A549 (cell line): ENCODE data around the gene CHPF. TPM values are rescaled to one million over a fixed set of nuclear protein-coding genes. Genes with fewer than 3 reads are reported as not detected.

ENCODE experiments used
- ATAC-seq, 2 experiments: fragments of 200-7000 bp in 1 of 2; fragments of >200 bp in 1 of 2; cut with Nextera tagmentation in 1 of 2; cut with Tn5 transposase in 1 of 2; 3 replicates each; pipeline versions ENCODE4 v1.8.0 to v1.9.1; 2018 to 2020; ENCODE audit warnings: mild to moderate bottlenecking in 1 of 2, moderate library complexity in 1 of 2
- CTCF ChIA-PET: fragments of 300-600 bp; sonication (Branson Sonifier 250); formaldehyde crosslinking; extraction: SDS; loops from one replicate; lab custom pipeline; 2021; ENCODE audit warnings: antibody characterized with exemption, inconsistent platforms; lab: Yijun Ruan, JAX
- POLR2A ChIA-PET: fragments of 350-600 bp; formaldehyde crosslinking; extraction: SDS; loops from one replicate; lab custom pipeline; 2021; ENCODE audit warnings: antibody characterized with exemption, inconsistent platforms; lab: Yijun Ruan, JAX
- DNase-seq, 2 experiments: peaks; one replicate each; pipeline versions ENCODE4 v3.0.0 to v3.0.0-alpha.2; 2011 to 2016; ENCODE audit warnings: low read depth in 1 of 2, low spot score in 1 of 2
- FAIRE-seq: peaks from 2 replicates; lab custom pipeline; 2011; peaks lifted over from hg19 to GRCh38; lab: Jason Lieb, UNC
- H3K27ac ChIP-seq, 2 experiments: fragments of >200 bp; sonication (Bioruptor Twin); formaldehyde crosslinking; 3 replicates each; pipeline ENCODE4 v1.5.1; 2016 to 2017
- H3K4me1 ChIP-seq: fragments of >200 bp; sonication (Bioruptor Twin); formaldehyde crosslinking; 3 replicates; pipeline ENCODE4 v1.6.1; 2016
- H3K4me2 ChIP-seq: fragments of >200 bp; sonication (Bioruptor Twin); formaldehyde crosslinking; 3 replicates; pipeline ENCODE4 v1.6.1; 2016
- H3K4me3 ChIP-seq: fragments of >200 bp; sonication (Bioruptor Twin); formaldehyde crosslinking; 3 replicates; pipeline ENCODE4 v1.5.1; 2016
- H3K9me3 ChIP-seq: fragments of >200 bp; sonication (Bioruptor Twin); formaldehyde crosslinking; 3 replicates; pipeline ENCODE4 v1.6.1; 2016
- BCL3 ChIP-seq: fragments of >200 bp; sonication (Bioruptor Twin); formaldehyde crosslinking; IDR thresholded peaks from 3 replicates; pipeline ENCODE4 v1.6.1; 2016
- CBX2 ChIP-seq: fragments of 200-600 bp; sonication (generic); IDR thresholded peaks from 2 replicates; pipeline ENCODE4 v1.6.1; 2016; ENCODE audit warnings: low read depth, mild to moderate bottlenecking, borderline replicate concordance
- CHD2 ChIP-seq: fragments of 150-350 bp; IDR thresholded peaks from 2 replicates; pipeline ENCODE4 v1.6.1; 2014; ENCODE audit warnings: low read length; ENCODE audit not compliant: partially characterized antibody
- CTCF ChIP-seq: fragments of >200 bp; sonication (Bioruptor Twin); formaldehyde crosslinking; IDR thresholded peaks from 3 replicates; pipeline ENCODE4 v1.5.1; 2016
- EP300 ChIP-seq, 2 experiments: fragments of >200 bp; sonication (Bioruptor Twin); formaldehyde crosslinking; IDR thresholded peaks; 2 replicates in 1 of 2; 3 replicates in 1 of 2; pipeline ENCODE4 v1.6.1; 2016 to 2017
- FOSB ChIP-seq: fragments of 250-450 bp; sonication (Bioruptor Pico); IDR thresholded peaks from 2 replicates; pipeline ENCODE4 v1.5.0; 2020; ENCODE audit warnings: mild to moderate bottlenecking, moderate library complexity
- FOXS1 ChIP-seq: fragments of 250-450 bp; sonication (Bioruptor Pico); IDR thresholded peaks from 2 replicates; pipeline ENCODE4 v1.5.0; 2020; ENCODE audit warnings: mild to moderate bottlenecking, moderate library complexity
- GATA3 ChIP-seq: IDR thresholded peaks from 2 replicates; pipeline ENCODE4 v1.6.1; 2012; ENCODE audit warnings: borderline replicate concordance
- HOXA7 ChIP-seq: fragments of 250-450 bp; sonication (Bioruptor Pico); IDR thresholded peaks from 2 replicates; pipeline ENCODE4 v1.5.0; 2020; ENCODE audit warnings: mild to moderate bottlenecking, moderate library complexity
- HOXB13 ChIP-seq: fragments of 250-450 bp; sonication (Bioruptor Pico); IDR thresholded peaks from 2 replicates; pipeline ENCODE4 v1.5.0; 2020; ENCODE audit warnings: low read depth, mild to moderate bottlenecking, moderate library complexity
- JUN ChIP-seq, 2 experiments: fragments of >200 bp; sonication (Bioruptor Twin); formaldehyde crosslinking; IDR thresholded peaks; 2 replicates in 1 of 2; 3 replicates in 1 of 2; pipeline ENCODE4 v1.6.1; 2016 to 2017
- KDM1A ChIP-seq: fragments of 200-600 bp; sonication (generic); IDR thresholded peaks from 2 replicates; pipeline ENCODE4 v1.6.1; 2016; ENCODE audit warnings: low read depth, mild to moderate bottlenecking
- MAFK ChIP-seq: fragments of 450-650 bp; IDR thresholded peaks from 2 replicates; pipeline ENCODE4 v1.6.1; 2014; ENCODE audit not compliant: partially characterized antibody
- MAZ ChIP-seq: fragments of 150-350 bp; IDR thresholded peaks from 2 replicates; pipeline ENCODE4 v1.6.1; 2014; ENCODE audit warnings: antibody characterized with exemption, low read depth, low read length, borderline replicate concordance
- MYC ChIP-seq: IDR thresholded peaks from 2 replicates; pipeline ENCODE4 v1.6.1; 2012; ENCODE audit warnings: mild to moderate bottlenecking, inconsistent platforms, low read length, improper control_type of control experiment, borderline replicate concordance
- NR3C1 ChIP-seq: fragments of >200 bp; sonication (Bioruptor Twin); formaldehyde crosslinking; IDR thresholded peaks from 3 replicates; pipeline ENCODE4 v1.6.1; 2017
- RAD21 ChIP-seq, 2 experiments: fragments of >200 bp in 1 of 2; sonication (Bioruptor Twin) in 1 of 2; formaldehyde crosslinking in 1 of 2; IDR thresholded peaks in 1 of 2; conservative IDR thresholded peaks in 1 of 2; 2 replicates in 1 of 2; 3 replicates in 1 of 2; pipeline ENCODE4 v1.6.1; 2012 to 2018; ENCODE audit warnings: inconsistent platforms in 1 of 2
- RARB ChIP-seq: fragments of 250-450 bp; sonication (Bioruptor Pico); IDR thresholded peaks from 2 replicates; pipeline ENCODE4 v1.8.0; 2021; ENCODE audit warnings: mild to moderate bottlenecking, moderate library complexity
- RNF2 ChIP-seq: fragments of 200-600 bp; sonication (generic); IDR thresholded peaks from 2 replicates; pipeline ENCODE4 v1.6.1; 2016; ENCODE audit warnings: low read depth, mild to moderate bottlenecking, antibody characterized with exemption, moderate library complexity, borderline replicate concordance
- SREBF2 ChIP-seq: fragments of 450-650 bp; IDR thresholded peaks from 2 replicates; pipeline ENCODE4 v1.6.1; 2014; ENCODE audit warnings: mild to moderate bottlenecking, moderate library complexity
- TFCP2L1 ChIP-seq: fragments of 250-450 bp; sonication (Bioruptor Pico); IDR thresholded peaks from 2 replicates; pipeline ENCODE4 v1.5.0; 2021; ENCODE audit warnings: mild to moderate bottlenecking
- ZFP36 ChIP-seq: fragments of 450-650 bp; IDR thresholded peaks from 2 replicates; pipeline ENCODE4 v1.6.1; 2014; ENCODE audit warnings: borderline replicate concordance; ENCODE audit not compliant: partially characterized antibody
- WGBS: methylation state at CpG from one replicate; pipeline ENCODE4 v1.1.6; 2017; ENCODE audit errors: missing lambda C conversion rate; 5-methylcytosine and 5-hydroxymethylcytosine counted together
- polyA plus RNA-seq, 4 experiments: library from polyadenylated mRNA; depleted of rRNA in 3 of 4; stranded (reverse); fragments of >200 nt; fragmentation: RNase III in 1 of 4; extraction: RNeasy Plus Mini Kit Qiagen cat#74134 plus additional on column Dnase treatment in 1 of 4; gene quantifications; 2 replicates in 3 of 4; 3 replicates in 1 of 4; pipeline ENCODE4 v1.2.3, GENCODE V29; 2011 to 2017
- TF ChIP-seq, protein P1 (sequence below): IDR thresholded peaks from 2 replicates; pipeline ENCODE4 v1.6.1; 2012
- TF ChIP-seq, protein P2 (sequence below): fragments of 200-600 bp; sonication (generic); IDR thresholded peaks from 2 replicates; pipeline ENCODE4 v1.6.1; 2016; ENCODE audit warnings: antibody characterized with exemption, mild to moderate bottlenecking, moderate library complexity

The CHPF gene
- polyA plus RNA-seq, 2 of the 4 experiments (the other 2 are of a cell fraction) = 9.0 to 14.8 TPM

DNA sequence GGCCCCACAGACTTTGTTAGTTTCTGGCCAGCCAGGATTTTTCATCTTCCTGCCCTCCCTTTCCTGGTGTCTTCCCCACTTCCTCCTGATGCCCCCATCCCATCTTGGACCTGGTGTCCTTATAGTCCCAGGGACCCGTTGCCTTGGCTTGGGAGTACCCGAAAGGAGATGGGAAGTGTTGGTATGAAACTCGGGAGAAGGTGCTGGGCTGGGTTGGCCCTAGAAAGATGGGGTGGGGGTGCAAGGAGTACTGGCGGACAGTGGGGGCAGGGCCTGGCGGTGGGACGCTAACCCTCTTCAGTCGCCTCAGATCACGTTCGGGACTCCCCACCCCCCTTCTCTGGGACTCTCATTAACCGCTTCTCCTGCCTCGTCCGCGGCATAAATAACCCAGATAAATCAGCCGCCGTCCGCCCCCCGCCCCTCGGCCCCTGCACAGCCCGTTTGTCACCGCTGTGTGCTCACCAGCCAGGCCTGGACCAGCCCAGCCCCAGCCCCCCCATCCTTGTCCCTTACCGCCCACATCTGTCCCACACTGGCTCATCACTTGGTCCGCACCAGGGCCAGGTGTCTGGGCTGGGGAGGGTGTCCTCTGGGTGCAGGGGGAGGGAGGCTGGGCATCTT lies 33.0 kb downstream of the CHPF start:
- TF ChIP-seq CHD2 (no peak), GATA3 (no peak), MYC (no peak), JUN (IDR thresholded peaks at IDR 0.05) (no peak), EP300 (IDR thresholded peaks at IDR 0.05) (no peak), MAFK (no peak), HOXB13 (CRISPR knock-in tag) (no peak), ZFP36 (no peak), FOXS1 (no peak), RARB (no peak), RNF2 (no peak), HOXA7 (CRISPR knock-in tag) (no peak), CTCF (no peak)
- TF ChIP-seq, protein P1, sequence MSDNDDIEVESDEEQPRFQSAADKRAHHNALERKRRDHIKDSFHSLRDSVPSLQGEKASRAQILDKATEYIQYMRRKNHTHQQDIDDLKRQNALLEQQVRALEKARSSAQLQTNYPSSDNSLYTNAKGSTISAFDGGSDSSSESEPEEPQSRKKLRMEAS = no peak
- TF ChIP-seq, protein P2, sequence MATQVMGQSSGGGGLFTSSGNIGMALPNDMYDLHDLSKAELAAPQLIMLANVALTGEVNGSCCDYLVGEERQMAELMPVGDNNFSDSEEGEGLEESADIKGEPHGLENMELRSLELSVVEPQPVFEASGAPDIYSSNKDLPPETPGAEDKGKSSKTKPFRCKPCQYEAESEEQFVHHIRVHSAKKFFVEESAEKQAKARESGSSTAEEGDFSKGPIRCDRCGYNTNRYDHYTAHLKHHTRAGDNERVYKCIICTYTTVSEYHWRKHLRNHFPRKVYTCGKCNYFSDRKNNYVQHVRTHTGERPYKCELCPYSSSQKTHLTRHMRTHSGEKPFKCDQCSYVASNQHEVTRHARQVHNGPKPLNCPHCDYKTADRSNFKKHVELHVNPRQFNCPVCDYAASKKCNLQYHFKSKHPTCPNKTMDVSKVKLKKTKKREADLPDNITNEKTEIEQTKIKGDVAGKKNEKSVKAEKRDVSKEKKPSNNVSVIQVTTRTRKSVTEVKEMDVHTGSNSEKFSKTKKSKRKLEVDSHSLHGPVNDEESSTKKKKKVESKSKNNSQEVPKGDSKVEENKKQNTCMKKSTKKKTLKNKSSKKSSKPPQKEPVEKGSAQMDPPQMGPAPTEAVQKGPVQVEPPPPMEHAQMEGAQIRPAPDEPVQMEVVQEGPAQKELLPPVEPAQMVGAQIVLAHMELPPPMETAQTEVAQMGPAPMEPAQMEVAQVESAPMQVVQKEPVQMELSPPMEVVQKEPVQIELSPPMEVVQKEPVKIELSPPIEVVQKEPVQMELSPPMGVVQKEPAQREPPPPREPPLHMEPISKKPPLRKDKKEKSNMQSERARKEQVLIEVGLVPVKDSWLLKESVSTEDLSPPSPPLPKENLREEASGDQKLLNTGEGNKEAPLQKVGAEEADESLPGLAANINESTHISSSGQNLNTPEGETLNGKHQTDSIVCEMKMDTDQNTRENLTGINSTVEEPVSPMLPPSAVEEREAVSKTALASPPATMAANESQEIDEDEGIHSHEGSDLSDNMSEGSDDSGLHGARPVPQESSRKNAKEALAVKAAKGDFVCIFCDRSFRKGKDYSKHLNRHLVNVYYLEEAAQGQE = no peak
- no peak for FAIRE-seq

GRCh38 chr2:219509780-219510511 lies 33.7 kb downstream of the CHPF start:
- WGBS = 7% methylated on average over 21 of the region's 26 CpGs
- TF ChIP-seq CTCF = peak; percentile 65
- peak; percentile 33 to 42; a peak in 4 of 5 replicates for TF ChIP-seq RAD21 (conservative IDR thresholded peaks at IDR 0.05 in 1 of 2, IDR thresholded peaks at IDR 0.05 in 1 of 2)
- no peak for TF ChIP-seq MAFK
- TF ChIP-seq TFCP2L1 (CRISPR knock-in tag) = no peak
- TF ChIP-seq MAZ = no peak
- TF ChIP-seq EP300 (IDR thresholded peaks at IDR 0.05) = no peak
- no peak for TF ChIP-seq FOSB
- no peak for TF ChIP-seq BCL3
- TF ChIP-seq, protein P1 = 0 out of 2 replicates have a peak, but pooled peaks have one; percentile 17
- no peak for TF ChIP-seq NR3C1
- TF ChIP-seq KDM1A = no peak
- TF ChIP-seq FOXS1 = no peak
- TF ChIP-seq CBX2 = no peak
- no peak for TF ChIP-seq SREBF2

More for the DNA sequence above, 33.0 kb downstream of the CHPF start:
- Histone ChIP-seq H3K4me3 (no peak overlapping the region; the same call in 2 of the 3 replicates), H3K4me1 (peaks cover 12% of the 10 kb centered on the region), H3K4me2 (peak overlapping the region; percentile 82), H3K9me3 (no peaks in the 10 kb centered on the region), H3K27ac (peak overlapping the region in 1 of 2 experiments; percentile 80; a peak in 3 of 6 replicates)
- 69% methylated on average over 21 of the region's 22 CpGs for WGBS
- ATAC-seq (no peak), DNase-seq (no peak)
- POLR2A ChIA-PET = interaction anchor here (0.8 to 2.5 kb wide), 6 partner anchors 10 to 123 kb away, joined by 3 to 24 read pairs (median 4); partner anchors contain the start of genes DNPEP and GMPPA
- CTCF ChIA-PET = interaction anchor here (0.6 to 89.4 kb wide), 15 partner anchors 4 to 697 kb away, joined by 3 to 3291 read pairs (median 5); partner anchors contain the start of genes ASIC4, CHPF, DNPEP and GMPPA

More at GRCh38 chr2:219509780-219510511, 33.7 kb downstream of the CHPF start:
- CTCF ChIA-PET = interaction anchor here (0.6 to 89.4 kb wide), 19 partner anchors 4 to 698 kb away, joined by 3 to 3291 read pairs (median 4); partner anchors contain the start of genes ASIC4, CHPF, DNPEP and GMPPA
- POLR2A ChIA-PET = interaction anchor here (0.5 to 2.5 kb wide), 7 partner anchors 10 to 122 kb away, joined by 3 to 24 read pairs (median 3); partner anchors contain the start of genes DNPEP and GMPPA
- H3K4me3 ChIP-seq = peak overlapping the region; percentile 38
- H3K9me3 ChIP-seq = no peaks in the 10 kb centered on the region
- DNase-seq (peak in 1 of 2 experiments; percentile 63), FAIRE-seq (no peak), ATAC-seq (peak; percentile 83 to 93)
- H3K27ac ChIP-seq = peak overlapping the region in 1 of 2 experiments; percentile 80; a peak in 3 of 6 replicates
- H3K4me2 ChIP-seq = peak overlapping the region; percentile 82
- H3K4me1 ChIP-seq = peaks cover 12% of the 10 kb centered on the region
